Upper lobe of left lung (tissue), 4 donors: ENCODE data around the gene NR2F1-AS1.

Experiments used
- POLR2A ChIP-seq, 4 donors: fragments of 450-650 bp; IDR thresholded peaks; one replicate each; pipeline ENCODE4 v1.5.1; 2016 to 2017; ENCODE audit warnings: antibody characterized with exemption in 4 of 4, mild to moderate bottlenecking in 2 of 4
- TF ChIP-seq, protein P1 (sequence below), 6 experiments: fragments of 450-650 bp in 4 of 6; fragments of 200-600 bp in 2 of 6; sonication (generic) in 2 of 6; IDR thresholded peaks; one replicate each; pipeline ENCODE4 v1.5.1; 2016 to 2019; ENCODE audit warnings: antibody characterized with exemption in 6 of 6

DNA sequence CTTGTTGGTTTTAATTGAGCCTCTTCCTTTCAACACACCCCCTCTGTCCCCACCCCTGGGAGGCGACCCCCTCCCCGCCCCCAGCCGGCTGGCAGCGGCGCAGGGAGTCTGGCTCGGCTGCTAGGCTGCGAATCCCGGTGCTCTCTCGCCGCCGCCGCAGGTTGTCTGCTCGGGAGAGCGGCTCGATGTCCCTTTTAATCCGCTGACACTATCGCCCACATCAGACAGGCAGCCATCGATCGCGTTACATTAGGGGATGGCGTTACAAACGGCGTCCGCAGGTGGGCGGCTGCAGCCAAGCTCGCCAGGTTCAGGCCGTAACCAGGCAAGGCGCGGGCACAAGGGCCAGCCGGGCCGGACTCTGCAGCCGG lies 1.3 kb downstream of the NR2F1-AS1 start:
- TF ChIP-seq POLR2A (IDR thresholded peaks at IDR 0.05) = no peak
- TF ChIP-seq, protein P1, sequence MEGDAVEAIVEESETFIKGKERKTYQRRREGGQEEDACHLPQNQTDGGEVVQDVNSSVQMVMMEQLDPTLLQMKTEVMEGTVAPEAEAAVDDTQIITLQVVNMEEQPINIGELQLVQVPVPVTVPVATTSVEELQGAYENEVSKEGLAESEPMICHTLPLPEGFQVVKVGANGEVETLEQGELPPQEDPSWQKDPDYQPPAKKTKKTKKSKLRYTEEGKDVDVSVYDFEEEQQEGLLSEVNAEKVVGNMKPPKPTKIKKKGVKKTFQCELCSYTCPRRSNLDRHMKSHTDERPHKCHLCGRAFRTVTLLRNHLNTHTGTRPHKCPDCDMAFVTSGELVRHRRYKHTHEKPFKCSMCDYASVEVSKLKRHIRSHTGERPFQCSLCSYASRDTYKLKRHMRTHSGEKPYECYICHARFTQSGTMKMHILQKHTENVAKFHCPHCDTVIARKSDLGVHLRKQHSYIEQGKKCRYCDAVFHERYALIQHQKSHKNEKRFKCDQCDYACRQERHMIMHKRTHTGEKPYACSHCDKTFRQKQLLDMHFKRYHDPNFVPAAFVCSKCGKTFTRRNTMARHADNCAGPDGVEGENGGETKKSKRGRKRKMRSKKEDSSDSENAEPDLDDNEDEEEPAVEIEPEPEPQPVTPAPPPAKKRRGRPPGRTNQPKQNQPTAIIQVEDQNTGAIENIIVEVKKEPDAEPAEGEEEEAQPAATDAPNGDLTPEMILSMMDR (IDR thresholded peaks at IDR 0.05) = no peak
